Smooth muscle cell (in vitro differentiated cells): ENCODE results near the gene PCAT6. TPM values are rescaled to one million over a fixed set of nuclear protein-coding genes. Genes with fewer than 3 reads are reported as not detected.

ENCODE experiments used
- DNase-seq: peaks from one replicate; lab custom pipeline; 2025; ENCODE audit not compliant: unreplicated experiment; lab: John Stamatoyannopoulos, UW
- H2AFZ ChIP-seq: fragments of 200-600 bp; sonication (generic); 2 replicates; pipeline ENCODE4 v1.6.0; 2016; ENCODE audit warnings: antibody characterized with exemption, low read depth, mild to moderate bottlenecking
- H3F3A ChIP-seq: fragments of 200-600 bp; sonication (generic); 2 replicates; pipeline ENCODE4 v1.6.0; 2017; ENCODE audit warnings: antibody characterized with exemption, low read depth
- H3K27ac ChIP-seq: fragments of 200-600 bp; sonication (generic); 2 replicates; pipeline ENCODE4 v1.5.1; 2016; ENCODE audit warnings: low read depth, mild to moderate bottlenecking
- H3K27me3 ChIP-seq: fragments of 200-600 bp; sonication (generic); 2 replicates; pipeline ENCODE4 v1.6.1; 2016; ENCODE audit warnings: low read depth, mild to moderate bottlenecking
- H3K36me3 ChIP-seq: fragments of 200-600 bp; sonication (generic); 2 replicates; pipeline ENCODE4 v1.5.1; 2016; ENCODE audit warnings: low read depth
- H3K4me1 ChIP-seq: fragments of 200-600 bp; sonication (generic); 2 replicates; pipeline ENCODE4 v1.5.1; 2016; ENCODE audit warnings: low read depth
- H3K4me2 ChIP-seq: fragments of 200-600 bp; sonication (generic); 2 replicates; pipeline ENCODE4 v1.6.0; 2016; ENCODE audit warnings: mild to moderate bottlenecking
- H3K4me3 ChIP-seq: fragments of 200-600 bp; sonication (generic); 2 replicates; pipeline ENCODE4 v1.5.1; 2016; ENCODE audit warnings: mild to moderate bottlenecking
- H3K79me2 ChIP-seq: fragments of 200-600 bp; sonication (generic); 2 replicates; pipeline ENCODE4 v1.6.0; 2016; ENCODE audit warnings: low read depth, mild to moderate bottlenecking
- H3K9ac ChIP-seq: fragments of 200-600 bp; sonication (generic); 2 replicates; pipeline ENCODE4 v1.6.0; 2016; ENCODE audit warnings: low read depth
- H3K9me3 ChIP-seq: fragments of 200-600 bp; sonication (generic); replicated peaks from 2 replicates; pipeline ENCODE4 v1.5.1; 2016; ENCODE audit warnings: low read depth
- H4K20me1 ChIP-seq: fragments of 200-600 bp; sonication (generic); 2 replicates; pipeline ENCODE4 v1.6.0; 2016; ENCODE audit warnings: low read depth
- WGBS: methylation state at CpG from one replicate; pipeline ENCODE4 v1.1.7; 2016; ENCODE audit warnings: low lambda C conversion rate; 5-methylcytosine and 5-hydroxymethylcytosine counted together
- polyA plus RNA-seq: library from polyadenylated mRNA; unstranded; fragments of >200 nt; fragmentation: Nextera tagmentation; extraction: Ambion mirVana; gene quantifications from 2 replicates; pipeline ENCODE4 v1.2.1, GENCODE V29; 2016
- total RNA-seq: library from RNA; depleted of rRNA; stranded (reverse); fragments of >200 nt; gene quantifications from 2 replicates; pipeline ENCODE4 v1.2.3, GENCODE V29; 2014
- TF ChIP-seq, protein P1 (sequence below): fragments of 200-600 bp; sonication (generic); IDR thresholded peaks from 2 replicates; pipeline ENCODE4 v1.5.1; 2017; ENCODE audit warnings: borderline replicate concordance, mild to moderate bottlenecking, antibody characterized with exemption; ENCODE audit not compliant: insufficient read depth, poor library complexity, severe bottlenecking

Gene PCAT6
- total RNA-seq, result 1.7 and 13.0 TPM in 2 replicates
- polyA plus RNA-seq, result 24.9 and 30.1 TPM in 2 replicates

DNA sequence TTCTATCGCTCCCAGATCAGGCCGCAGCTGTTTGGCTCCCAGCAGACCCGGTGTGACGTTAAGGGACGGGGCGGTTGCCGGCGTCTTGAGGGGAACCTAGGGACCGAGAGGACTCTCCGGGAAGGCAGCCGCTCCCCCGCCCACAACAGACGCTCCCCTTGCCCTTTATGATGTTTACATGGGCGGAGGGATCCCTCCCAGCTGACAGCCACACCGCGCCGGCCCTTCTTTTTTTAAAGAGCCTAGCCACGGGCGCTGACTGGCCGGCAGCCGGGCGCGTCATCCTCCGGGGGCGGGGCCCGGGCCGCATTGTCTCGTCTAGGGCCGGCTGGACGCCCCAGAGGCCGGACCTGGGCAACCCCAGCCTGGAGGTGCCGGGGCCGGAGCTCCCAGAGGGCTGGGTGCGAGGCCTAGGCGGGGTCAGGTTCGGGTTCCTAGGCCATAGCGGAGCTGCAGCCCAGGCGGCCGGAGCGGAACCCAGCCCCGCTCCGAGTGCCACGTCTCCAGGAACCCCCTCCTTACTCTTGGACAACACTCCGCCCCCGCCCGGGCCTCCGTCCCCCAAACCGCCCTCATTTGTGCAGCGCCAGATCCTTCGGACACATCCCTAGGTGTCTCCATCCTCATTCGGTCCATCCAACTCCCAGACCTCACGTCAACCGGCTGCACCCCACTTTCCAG lies at the start of gene PCAT6:
Gene PCAT6 (plus strand): TSS at position 340 of the 681 bp plus-strand sequence.
- H3K4me3 ChIP-seq, result peak within 1 kb of the TSS; percentile 76
- peak within 1 kb of the TSS; percentile 94 for H3K9ac ChIP-seq

DNA sequence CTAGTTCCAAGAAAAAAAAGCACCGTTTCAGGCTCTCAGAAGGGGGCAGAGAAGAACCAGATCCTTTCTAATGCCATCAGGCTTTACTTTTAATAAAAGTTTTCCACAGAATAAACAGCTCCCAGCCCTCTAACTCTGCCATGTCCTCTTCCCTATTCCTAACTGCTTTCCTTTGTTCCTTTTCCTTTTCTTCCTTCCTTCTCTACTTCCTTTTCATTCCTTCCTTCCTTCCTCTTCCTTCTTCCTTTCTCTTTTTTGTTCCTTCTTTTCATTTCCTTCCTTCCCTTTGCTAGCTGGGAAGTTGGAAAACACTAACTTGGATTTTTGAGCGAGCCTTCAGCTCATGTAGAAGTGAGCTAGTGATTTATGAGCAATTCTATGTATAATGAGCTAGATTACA lies 48.7 kb upstream of the PCAT6 start:
- no peaks in the 10 kb centered on the region for H3K4me1 ChIP-seq
- H3K79me2 ChIP-seq, result peaks cover 32% of the 10 kb centered on the region
- peak overlapping the region; percentile 8 for H3K27ac ChIP-seq
- H2AFZ ChIP-seq, result no peak overlapping the region
- H3K36me3 ChIP-seq, result peaks cover 64% of the 10 kb centered on the region
- no peak for DNase-seq
- H3F3A ChIP-seq, result peaks cover 7% of the 10 kb centered on the region
- 93% methylated on average over 2 of the region's 2 CpGs for WGBS
- H3K9me3 ChIP-seq, result no peaks in the 10 kb centered on the region
- H3K4me2 ChIP-seq, result no peak overlapping the region
- no peaks in the 10 kb centered on the region for H3K27me3 ChIP-seq
- H4K20me1 ChIP-seq, result peaks cover 83% of the 10 kb centered on the region
- H3K9ac ChIP-seq, result no peak overlapping the region
- TF ChIP-seq, protein P1, sequence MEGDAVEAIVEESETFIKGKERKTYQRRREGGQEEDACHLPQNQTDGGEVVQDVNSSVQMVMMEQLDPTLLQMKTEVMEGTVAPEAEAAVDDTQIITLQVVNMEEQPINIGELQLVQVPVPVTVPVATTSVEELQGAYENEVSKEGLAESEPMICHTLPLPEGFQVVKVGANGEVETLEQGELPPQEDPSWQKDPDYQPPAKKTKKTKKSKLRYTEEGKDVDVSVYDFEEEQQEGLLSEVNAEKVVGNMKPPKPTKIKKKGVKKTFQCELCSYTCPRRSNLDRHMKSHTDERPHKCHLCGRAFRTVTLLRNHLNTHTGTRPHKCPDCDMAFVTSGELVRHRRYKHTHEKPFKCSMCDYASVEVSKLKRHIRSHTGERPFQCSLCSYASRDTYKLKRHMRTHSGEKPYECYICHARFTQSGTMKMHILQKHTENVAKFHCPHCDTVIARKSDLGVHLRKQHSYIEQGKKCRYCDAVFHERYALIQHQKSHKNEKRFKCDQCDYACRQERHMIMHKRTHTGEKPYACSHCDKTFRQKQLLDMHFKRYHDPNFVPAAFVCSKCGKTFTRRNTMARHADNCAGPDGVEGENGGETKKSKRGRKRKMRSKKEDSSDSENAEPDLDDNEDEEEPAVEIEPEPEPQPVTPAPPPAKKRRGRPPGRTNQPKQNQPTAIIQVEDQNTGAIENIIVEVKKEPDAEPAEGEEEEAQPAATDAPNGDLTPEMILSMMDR, result no peak
- H3K4me3 ChIP-seq, result no peak overlapping the region

More for the DNA sequence above, at the start of gene PCAT6:
- peak; percentile 76 for DNase-seq
- H3K9me3 ChIP-seq, result no peaks in the 10 kb centered on the region
- H3K4me1 ChIP-seq, result peaks cover 37% of the 10 kb centered on the region
- peaks cover 13% of the 10 kb centered on the region for H3F3A ChIP-seq
- peak within 1 kb of the TSS; percentile 96 for H3K27ac ChIP-seq
- no peaks in the 10 kb centered on the region for H3K27me3 ChIP-seq
- peak within 1 kb of the TSS; percentile 95 for H3K4me2 ChIP-seq
- peaks cover 27% of the 10 kb centered on the region for H3K79me2 ChIP-seq
- TF ChIP-seq, protein P1, result no peak
- H3K36me3 ChIP-seq, result no peaks in the 10 kb centered on the region
- H2AFZ ChIP-seq, result peak within 1 kb of the TSS; percentile 99
- H4K20me1 ChIP-seq, result peaks cover 16% of the 10 kb centered on the region
- WGBS, result 1% methylated on average over 43 of the region's 53 CpGs

DNA sequence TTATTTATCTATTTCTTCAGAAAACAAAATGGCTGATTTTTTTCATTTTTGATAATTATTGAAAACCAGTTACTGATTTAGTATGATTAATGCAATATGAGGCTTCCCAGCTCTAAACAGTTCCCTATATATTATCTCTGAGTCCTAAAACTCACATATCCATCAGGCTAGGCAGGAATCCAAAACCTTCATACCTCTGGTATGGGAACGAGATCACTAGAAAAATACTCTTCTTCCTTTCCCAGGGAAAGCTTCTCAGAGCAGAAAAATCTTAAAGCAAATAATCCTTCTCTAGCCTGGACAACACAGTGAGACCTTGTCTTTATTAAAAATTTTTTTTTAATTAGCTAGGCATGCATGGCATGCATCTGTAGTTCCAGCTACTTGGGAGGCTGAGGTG lies 45.0 kb upstream of the PCAT6 start:
- no peak overlapping the region for H3K9ac ChIP-seq
- H3K4me2 ChIP-seq, result no peak overlapping the region
- H3K9me3 ChIP-seq, result no peaks in the 10 kb centered on the region
- peaks cover 17% of the 10 kb centered on the region for H3F3A ChIP-seq
- H2AFZ ChIP-seq, result no peak overlapping the region
- TF ChIP-seq, protein P1, result no peak
- WGBS, result 93% methylated on average over 1 of the region's 1 CpG
- H3K4me3 ChIP-seq, result no peak overlapping the region
- no peak for DNase-seq
- H3K27me3 ChIP-seq, result no peaks in the 10 kb centered on the region
- no peak overlapping the region for H3K27ac ChIP-seq
- H4K20me1 ChIP-seq, result peaks cover 95% of the 10 kb centered on the region
- peaks cover 50% of the 10 kb centered on the region for H3K36me3 ChIP-seq
- peaks cover 59% of the 10 kb centered on the region for H3K79me2 ChIP-seq
- no peaks in the 10 kb centered on the region for H3K4me1 ChIP-seq

DNA sequence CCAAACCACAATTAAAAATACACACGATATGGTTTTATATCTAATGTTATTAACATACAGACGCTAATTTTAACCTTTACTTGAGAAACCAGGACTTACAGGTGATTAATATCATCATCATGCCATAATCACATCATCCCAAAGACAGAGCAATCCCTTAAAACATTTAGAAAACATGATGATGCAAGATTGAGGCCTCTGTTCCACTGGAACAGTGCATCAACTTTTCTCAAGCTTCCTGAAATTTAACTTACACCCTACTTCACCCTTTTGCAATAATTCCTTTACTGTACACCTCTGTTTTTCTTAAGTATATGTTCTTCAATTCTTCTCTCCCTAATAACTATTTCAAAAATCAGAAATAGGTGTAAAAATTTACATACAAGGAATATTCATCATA lies 40.6 kb upstream of the PCAT6 start:
- Histone ChIP-seq H3K4me2 (no peak overlapping the region), H3K9me3 (no peaks in the 10 kb centered on the region), H3K4me1 (no peaks in the 10 kb centered on the region), H3K36me3 (peaks cover 33% of the 10 kb centered on the region), H2AFZ (no peak overlapping the region), H3F3A (peaks cover 17% of the 10 kb centered on the region), H3K79me2 (peaks cover 74% of the 10 kb centered on the region), H3K9ac (no peak overlapping the region), H3K27ac (no peak overlapping the region), H4K20me1 (peaks cover 99% of the 10 kb centered on the region), H3K4me3 (no peak overlapping the region), H3K27me3 (no peaks in the 10 kb centered on the region)
- 97% methylated on average over 2 of the region's 2 CpGs for WGBS
- TF ChIP-seq, protein P1, result no peak
- DNase-seq, result no peak
